HG03342 (cell line): Measurements from ENCODE around the gene TACSTD2.
"Not testable (repeated sequence)": the region's sequence is repeated elsewhere in the genome, so short reads cannot be mapped to it uniquely, and the experiment has no call there.

ENCODE experiments used
- ATAC-seq: cut with Tn5 transposase; IDR thresholded peaks from one replicate; pipeline ENCODE4 v1.9.1; 2021; ENCODE audit warnings: mild to moderate bottlenecking, moderate library complexity; ENCODE audit not compliant: unreplicated experiment

Gene TACSTD2, protein sequence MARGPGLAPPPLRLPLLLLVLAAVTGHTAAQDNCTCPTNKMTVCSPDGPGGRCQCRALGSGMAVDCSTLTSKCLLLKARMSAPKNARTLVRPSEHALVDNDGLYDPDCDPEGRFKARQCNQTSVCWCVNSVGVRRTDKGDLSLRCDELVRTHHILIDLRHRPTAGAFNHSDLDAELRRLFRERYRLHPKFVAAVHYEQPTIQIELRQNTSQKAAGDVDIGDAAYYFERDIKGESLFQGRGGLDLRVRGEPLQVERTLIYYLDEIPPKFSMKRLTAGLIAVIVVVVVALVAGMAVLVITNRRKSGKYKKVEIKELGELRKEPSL

DNA sequence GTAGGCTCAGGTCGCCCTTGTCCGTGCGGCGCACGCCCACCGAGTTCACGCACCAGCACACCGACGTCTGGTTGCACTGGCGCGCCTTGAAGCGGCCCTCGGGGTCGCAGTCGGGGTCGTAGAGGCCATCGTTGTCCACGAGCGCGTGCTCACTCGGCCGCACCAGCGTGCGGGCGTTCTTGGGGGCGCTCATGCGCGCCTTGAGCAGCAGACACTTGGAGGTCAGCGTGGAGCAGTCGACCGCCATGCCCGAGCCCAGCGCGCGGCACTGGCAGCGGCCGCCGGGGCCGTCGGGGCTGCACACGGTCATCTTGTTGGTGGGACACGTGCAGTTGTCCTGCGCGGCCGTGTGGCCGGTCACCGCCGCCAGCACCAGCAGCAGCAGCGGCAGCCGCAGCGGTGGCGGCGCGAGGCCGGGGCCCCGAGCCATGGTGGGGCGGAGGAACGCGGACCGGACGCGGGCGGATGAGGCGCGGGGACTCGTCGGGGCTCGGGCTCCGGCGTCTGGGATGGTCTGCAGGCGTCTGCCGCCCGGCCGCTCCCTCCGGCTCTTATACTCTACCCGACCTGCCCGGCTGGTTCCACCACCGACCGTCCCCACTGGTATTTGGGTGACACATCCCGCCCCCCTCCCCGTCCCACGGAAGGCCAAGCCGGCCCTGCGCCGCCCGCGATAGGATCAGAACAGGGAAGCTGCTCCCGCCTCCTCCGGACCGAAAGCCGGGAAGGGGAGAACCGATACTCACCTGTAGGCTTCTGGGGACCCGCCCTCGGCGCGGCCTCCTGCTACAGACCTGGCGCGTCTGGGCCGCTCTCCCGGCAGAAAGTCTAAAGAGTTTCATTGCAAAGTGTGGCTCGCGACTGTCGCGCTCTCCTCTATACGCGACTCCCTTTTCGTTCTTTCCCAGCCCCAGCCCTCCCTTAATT lies at the start of gene TACSTD2:
TSS of gene TACSTD2 (minus strand) at position 526 of the 927 bp plus-strand sequence. CDS start at position 430, 96 bp downstream.
- ATAC-seq: no peak

GRCh38 chr1:58626293-58626692 lies 49.2 kb upstream of the TACSTD2 start:
- no peak for ATAC-seq

DNA sequence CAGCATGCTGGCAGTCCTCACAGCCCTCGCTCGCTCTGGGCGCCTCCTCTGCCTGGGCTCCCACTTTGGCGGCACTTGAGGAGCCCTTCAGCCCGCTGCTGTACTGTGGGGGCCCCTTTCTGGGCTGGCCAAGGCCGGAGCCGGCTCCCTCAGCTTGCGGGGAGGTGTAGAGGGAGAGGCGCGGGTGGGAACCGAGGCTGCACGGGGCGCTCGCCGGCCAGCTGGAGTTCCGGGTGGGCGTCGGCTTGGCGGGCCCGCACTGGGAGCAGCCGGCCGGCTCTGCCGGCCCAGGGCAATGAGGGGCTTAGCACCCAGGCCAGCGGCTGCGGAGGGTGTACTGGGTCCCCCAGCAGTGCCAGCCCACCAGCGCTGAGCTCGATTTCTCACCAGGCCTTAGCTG lies 46.2 kb upstream of the TACSTD2 start:
- not testable (repeated sequence) for ATAC-seq

GRCh38 chr1:58622571-58622970 lies 45.5 kb upstream of the TACSTD2 start:
- no peak for ATAC-seq

- ATAC-seq: peak; percentile 52
These were observed 44.3 kb upstream of the TACSTD2 start for GRCh38 chr1:58621391-58621790.

DNA sequence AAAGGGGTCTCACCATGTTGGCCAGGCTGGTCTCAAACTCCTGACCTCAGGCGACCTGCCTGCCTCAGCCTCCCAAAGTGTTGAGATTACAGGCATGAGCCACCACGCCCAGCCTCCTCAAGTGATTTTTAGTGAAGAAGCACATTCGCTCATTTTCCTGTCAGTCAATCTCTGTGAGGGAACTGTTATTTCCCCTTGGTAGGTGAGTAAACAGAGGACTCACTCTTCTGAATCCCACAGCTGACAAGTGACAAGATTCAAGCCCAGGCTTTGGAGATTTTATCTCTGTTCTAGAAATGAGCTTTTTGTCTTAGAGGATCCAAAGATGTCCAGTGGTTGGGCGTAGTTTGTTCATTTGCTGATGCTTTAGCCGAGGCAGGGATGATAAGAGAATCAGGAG lies 43.9 kb upstream of the TACSTD2 start:
- ATAC-seq: peak; percentile 16

DNA sequence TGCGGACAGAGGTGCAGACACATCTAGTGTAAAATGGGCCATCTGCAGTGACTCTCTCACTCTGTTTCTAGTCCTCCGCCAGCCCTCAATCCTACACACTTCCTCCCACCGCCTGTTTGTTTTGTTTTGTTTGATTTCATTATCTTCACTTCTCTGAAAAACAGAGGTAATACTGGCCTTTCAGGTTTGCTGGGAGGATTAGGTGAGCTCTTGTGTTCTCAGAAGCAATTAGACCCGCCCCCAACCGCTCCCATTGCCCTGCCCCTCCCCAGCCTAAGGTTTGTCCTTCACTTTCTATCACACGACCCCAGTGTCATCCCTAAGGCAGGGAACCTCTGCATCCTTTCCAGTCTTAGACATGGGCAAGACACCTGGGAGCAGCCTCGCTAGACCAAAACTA lies 43.2 kb upstream of the TACSTD2 start:
- ATAC-seq: no peak

DNA sequence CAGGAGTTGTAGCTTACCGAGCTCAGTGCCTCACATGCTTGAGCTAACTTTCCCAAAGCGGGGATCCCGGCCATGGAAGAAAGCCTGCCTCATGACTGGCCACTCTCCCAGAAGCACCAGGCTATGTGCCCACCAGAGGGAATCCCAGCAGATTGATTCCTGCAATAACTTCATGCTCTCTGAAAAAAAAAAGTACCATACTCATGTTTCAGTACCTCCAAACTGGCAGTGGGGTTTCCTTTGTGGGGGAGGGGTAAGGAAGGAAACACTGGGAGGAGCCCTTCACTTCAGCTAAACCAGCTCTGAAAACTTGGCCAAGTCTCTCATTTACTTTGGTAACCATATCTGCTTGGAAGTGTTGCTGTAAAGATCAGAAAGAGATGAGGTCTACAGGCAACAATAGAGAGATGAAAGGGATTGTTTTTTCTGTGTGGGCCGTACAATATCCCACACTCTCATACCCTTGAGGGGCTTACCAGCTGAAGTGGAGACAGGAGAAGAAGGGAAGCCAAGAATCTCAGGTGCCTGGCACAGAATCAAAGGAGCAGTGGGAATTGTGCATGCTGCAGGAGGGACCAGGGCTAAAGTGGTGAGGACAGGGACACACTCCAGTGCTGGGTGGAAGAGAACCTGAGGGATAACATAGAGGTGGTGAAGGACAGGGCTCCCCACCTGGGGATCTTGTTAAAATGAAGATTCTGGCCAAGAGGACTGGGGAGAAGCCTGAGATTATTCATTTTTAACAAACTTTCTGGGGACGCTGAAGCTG lies 42.4 kb upstream of the TACSTD2 start:
- ATAC-seq: no peak

DNA sequence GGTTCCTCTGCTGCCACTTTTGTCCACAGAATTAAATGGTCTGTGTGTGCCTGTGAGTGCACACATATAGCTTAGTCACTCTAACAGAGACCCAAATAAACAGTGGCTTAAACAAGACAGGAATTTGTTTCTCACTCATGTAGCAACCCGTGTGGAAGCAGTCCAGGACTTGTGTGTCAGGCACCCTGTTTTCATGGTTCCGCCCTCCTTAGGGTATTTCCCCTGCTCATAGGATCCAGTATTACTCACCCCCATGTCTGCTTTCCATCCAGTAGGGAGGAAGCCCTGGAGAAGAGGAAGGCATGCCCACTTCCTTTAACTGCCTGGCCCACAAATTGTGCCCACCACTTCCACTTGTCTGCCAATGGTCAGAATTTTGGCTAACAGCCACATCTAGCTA lies 41.3 kb upstream of the TACSTD2 start:
- no peak for ATAC-seq

- ATAC-seq: no peak
These were observed 34.9 kb upstream of the TACSTD2 start for GRCh38 chr1:58611861-58612385.

DNA sequence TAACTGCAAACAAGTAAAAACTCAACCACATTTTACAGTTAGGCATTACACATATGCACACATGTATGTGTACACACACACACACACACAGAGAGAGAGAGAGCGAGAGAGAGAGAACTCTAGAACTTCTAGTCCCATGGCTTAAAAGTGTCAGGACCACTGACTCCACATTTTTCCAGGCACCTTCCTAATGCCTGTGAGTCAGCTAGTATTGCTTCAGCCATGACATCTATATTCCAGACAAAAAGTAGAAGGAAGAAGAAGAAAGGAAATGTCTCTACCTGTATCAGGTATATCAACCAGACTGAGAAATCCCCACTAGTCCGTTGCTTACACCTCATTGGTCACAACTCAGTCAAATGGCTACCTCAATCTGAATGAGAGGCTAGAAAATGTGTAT lies 31.9 kb upstream of the TACSTD2 start:
- ATAC-seq: no peak

GRCh38 chr1:58608297-58608696 lies 31.2 kb upstream of the TACSTD2 start:
- ATAC-seq: no peak

DNA sequence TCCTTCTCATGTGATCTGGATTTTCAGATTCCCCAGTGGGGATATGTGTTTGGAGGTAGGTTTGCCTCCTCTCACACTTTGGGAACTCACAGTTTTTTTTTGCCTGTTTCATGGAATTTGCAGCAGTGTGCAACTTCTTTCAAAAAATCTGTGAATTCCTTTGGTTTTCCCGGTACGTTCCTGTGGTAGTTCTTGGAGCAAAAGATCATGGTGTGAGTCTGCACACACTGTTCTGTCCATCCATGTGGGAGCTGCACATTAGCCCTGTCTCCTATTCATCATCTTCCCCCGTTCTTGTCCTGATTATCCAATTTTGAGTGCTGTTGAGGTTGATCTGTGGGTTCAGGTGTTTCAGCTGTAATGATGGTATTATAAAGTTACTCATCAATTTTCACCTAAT lies 30.3 kb upstream of the TACSTD2 start:
- ATAC-seq: no peak

GRCh38 chr1:58601921-58602320 lies 24.9 kb upstream of the TACSTD2 start:
- not testable (repeated sequence) for ATAC-seq

DNA sequence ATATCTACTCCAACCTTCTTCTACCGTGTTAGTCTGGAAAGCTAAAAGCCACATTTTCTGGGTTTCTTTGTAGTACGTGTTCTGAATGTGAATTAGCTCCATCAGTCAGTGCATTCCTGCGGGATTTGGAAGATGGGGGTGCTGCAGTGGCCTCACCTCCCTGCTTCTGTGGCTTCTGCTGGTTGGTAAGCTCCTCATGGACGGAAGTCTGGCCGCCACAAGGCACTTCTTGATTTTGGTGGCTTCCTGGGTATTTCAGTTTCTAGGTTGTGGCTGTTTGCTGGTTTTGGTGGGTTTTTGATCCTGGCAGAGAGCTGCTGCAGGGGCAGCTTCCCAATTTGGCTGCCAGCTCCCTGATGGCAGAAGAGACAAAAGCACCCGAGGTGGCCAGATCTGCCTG lies 20.9 kb upstream of the TACSTD2 start:
- ATAC-seq: no peak

- no peak for ATAC-seq
These were observed 20.0 kb upstream of the TACSTD2 start for GRCh38 chr1:58597076-58597475.

- ATAC-seq: no peak
These were observed 19.6 kb upstream of the TACSTD2 start for GRCh38 chr1:58596631-58597052.

GRCh38 chr1:58594546-58594945 lies 17.5 kb upstream of the TACSTD2 start:
- no peak for ATAC-seq

DNA sequence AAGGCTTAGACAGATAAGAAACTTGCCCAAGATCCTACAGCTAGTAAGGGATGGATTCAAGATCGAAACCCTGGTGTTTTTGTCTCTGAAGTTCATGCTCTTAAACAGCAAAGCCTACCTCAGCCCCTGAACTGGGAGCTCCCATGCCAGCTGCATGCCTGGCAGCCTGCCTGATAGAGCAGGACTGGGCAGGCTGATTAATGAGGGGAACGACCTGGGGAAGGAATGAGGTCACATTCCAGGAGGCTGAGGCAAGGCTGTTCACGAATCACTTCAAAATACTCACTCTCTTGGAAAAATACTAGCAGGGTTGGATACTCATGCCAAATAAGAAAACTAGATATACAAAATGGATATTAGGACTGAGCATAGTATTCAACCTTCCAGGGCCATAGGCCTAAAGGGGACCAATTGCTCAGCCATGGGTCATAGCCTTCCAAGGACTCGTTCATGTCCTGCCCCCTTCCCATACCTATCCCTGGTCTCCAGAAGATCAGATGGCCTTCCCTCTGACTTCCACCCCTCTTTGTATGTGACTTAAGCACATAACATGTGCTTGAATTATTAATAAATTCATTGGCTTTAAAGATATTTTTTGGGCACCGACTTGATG lies 15.6 kb upstream of the TACSTD2 start:
- ATAC-seq: no peak

DNA sequence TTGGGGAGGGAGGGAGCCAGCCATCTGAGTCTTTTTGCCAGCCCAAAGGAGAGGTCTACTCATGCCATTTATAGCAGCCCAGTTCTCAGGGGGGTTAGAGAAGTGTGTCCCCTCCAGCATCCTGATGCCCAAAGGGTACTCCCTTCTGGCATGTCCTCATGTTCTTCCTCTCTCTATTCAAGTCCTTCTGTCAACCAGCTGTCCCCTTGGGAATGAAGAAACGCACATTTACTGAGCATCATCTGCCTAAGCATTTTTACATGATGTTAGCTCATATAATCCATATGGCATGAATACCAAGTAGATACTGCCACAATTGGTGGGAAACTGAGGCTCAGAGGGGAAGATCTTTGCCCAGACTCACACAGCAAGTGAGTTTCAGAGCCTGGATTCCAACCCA lies 14.8 kb upstream of the TACSTD2 start:
- ATAC-seq: no peak

GRCh38 chr1:58590019-58590418 lies 13.0 kb upstream of the TACSTD2 start:
- ATAC-seq: no peak
